Right lobe of liver (tissue), 4 donors: Measurements from ENCODE around the gene RASSF8.

Experiments
- CTCF ChIP-seq, 4 donors: fragments of 200-600 bp in 3 of 4; fragments of 450-650 bp in 1 of 4; IDR thresholded peaks; one replicate each; pipeline versions ENCODE4 v1.5.1 to v1.8.0; 2016 to 2022; ENCODE audit warnings: antibody characterized with exemption in 4 of 4, mild to moderate bottlenecking in 2 of 4
- POLR2A ChIP-seq: fragments of 450-650 bp; IDR thresholded peaks from one replicate; pipeline ENCODE4 v1.6.1; 2017; ENCODE audit warnings: antibody characterized with exemption, mild to moderate bottlenecking
- donor health status: DM: no; HTN: no; CAD: no.
- donor health status: DM: no; HTN: no; CAD: no.
- donor health status: DM: no; HTN: yes; CAD: no.

- no peak for TF ChIP-seq CTCF (IDR thresholded peaks at IDR 0.05)
- no peak for TF ChIP-seq POLR2A
Measured at GRCh38 chr12:26127404-26127803, 168.9 kb downstream of the RASSF8 start.
